ENCODE results near the gene CACNA1G. TPM values are rescaled to one million over a fixed set of nuclear protein-coding genes. Genes with fewer than 3 reads are reported as not detected.

CACNA1G gene
- total RNA-seq, 2 donors from 2014 or later: 0.07 to 0.19 TPM

DNA sequence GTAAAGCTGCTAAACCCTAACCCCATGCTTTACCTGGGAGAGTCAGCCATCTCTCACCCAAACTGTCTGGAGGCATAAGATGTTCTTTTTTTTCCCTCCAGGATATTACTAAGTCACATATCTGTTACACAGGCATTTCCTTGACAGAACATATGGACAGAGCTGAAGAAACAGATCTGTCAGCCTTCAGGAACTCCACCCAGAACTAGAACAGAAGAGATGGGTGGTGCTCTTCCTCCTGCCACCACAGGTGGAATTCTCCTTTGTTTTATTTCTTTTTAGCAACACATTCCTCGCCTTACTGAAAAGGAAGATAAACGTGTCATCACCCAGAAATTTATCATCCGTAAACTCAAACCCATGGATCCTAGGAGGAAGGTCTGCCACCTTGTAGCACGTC, 43.5 kb upstream of the CACNA1G start:
- intact Hi-C loops (cut with DNase I): no loop called here
- DNase-seq: no peak
- H3K36me3 ChIP-seq: no peaks in the 10 kb centered on the region
- TF ChIP-seq, protein P1, sequence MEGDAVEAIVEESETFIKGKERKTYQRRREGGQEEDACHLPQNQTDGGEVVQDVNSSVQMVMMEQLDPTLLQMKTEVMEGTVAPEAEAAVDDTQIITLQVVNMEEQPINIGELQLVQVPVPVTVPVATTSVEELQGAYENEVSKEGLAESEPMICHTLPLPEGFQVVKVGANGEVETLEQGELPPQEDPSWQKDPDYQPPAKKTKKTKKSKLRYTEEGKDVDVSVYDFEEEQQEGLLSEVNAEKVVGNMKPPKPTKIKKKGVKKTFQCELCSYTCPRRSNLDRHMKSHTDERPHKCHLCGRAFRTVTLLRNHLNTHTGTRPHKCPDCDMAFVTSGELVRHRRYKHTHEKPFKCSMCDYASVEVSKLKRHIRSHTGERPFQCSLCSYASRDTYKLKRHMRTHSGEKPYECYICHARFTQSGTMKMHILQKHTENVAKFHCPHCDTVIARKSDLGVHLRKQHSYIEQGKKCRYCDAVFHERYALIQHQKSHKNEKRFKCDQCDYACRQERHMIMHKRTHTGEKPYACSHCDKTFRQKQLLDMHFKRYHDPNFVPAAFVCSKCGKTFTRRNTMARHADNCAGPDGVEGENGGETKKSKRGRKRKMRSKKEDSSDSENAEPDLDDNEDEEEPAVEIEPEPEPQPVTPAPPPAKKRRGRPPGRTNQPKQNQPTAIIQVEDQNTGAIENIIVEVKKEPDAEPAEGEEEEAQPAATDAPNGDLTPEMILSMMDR (IDR thresholded peaks at IDR 0.05): no peak
- H3K4me3 ChIP-seq: no peak overlapping the region
- H3K9me3 ChIP-seq: no peaks in the 10 kb centered on the region
- H3K27me3 ChIP-seq: no peaks in the 10 kb centered on the region
- no peak overlapping the region for H3K9ac ChIP-seq (ENCODE audit: low read depth in 2 of 2, low read length in 2 of 2)
- H3K27ac ChIP-seq: peak overlapping the region; percentile 9
- no peaks in the 10 kb centered on the region for H3K4me1 ChIP-seq

DNA sequence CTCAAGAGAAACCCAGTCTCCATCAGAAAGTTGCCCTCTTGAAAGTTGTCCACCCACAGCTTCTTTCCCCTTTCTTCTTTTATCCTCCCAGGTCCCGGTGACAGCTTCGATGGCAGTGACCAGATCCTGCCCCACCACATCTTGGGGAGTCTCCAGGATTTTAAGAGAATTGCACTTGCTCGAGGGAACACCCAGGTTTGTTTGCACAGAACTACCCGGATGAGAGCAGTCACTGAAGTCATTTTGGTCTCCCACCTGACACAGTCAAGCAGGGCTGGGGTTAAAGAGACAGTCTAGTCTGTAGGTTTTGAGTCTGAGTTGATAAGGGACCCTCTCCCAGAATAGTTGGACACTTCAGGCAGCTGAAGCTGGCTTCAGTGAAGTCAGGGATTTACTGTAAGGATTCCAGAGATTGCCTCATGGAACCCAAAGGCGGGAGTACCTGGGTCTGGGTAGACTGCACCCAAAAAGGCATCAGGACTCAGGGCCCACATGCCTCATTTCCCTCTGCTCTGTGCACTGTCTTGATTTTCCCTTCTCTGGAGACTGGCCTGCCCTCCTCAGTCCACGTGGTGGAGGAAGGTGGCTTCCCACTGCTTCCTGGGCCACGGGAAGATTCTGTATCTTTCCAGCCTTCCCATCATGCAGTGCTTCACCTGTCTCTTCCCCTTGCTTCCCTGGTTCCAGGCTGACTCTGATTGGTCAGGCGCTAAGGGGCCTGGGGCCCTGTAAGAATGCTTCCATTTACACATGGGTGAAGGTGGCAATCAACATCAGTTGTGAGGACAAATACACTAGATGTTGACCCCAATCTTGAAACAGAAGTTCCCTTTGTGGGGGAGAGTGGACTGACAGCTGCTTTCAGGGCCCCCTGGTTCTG, 42.8 kb upstream of the CACNA1G start:
- Histone ChIP-seq H3K9ac (ENCODE audit: low read depth in 2 of 2, low read length in 2 of 2) (no peak overlapping the region), H3K9me3 (no peaks in the 10 kb centered on the region), H3K27ac (no peak overlapping the region), H3K27me3 (no peaks in the 10 kb centered on the region), H3K4me1 (no peaks in the 10 kb centered on the region), H3K36me3 (no peaks in the 10 kb centered on the region), H3K4me3 (no peak overlapping the region)
- intact Hi-C loops (cut with DNase I): no loop called here
- no peak for DNase-seq
- TF ChIP-seq, protein P1 (IDR thresholded peaks at IDR 0.05): no peak

- H3K9ac ChIP-seq (ENCODE audit: low read depth in 2 of 2, low read length in 2 of 2): no peak overlapping the region
- H3K36me3 ChIP-seq: no peaks in the 10 kb centered on the region
- no peaks in the 10 kb centered on the region for H3K9me3 ChIP-seq
- TF ChIP-seq, protein P1 (IDR thresholded peaks at IDR 0.05): no peak
- no peaks in the 10 kb centered on the region for H3K27me3 ChIP-seq
- H3K27ac ChIP-seq: no peak overlapping the region
- intact Hi-C loops (cut with DNase I): no loop called here
- no peak overlapping the region for H3K4me3 ChIP-seq
- no peaks in the 10 kb centered on the region for H3K4me1 ChIP-seq
- DNase-seq: no peak
These were observed 42.0 kb upstream of the CACNA1G start for GRCh38 chr17:50518384-50519023.

DNA sequence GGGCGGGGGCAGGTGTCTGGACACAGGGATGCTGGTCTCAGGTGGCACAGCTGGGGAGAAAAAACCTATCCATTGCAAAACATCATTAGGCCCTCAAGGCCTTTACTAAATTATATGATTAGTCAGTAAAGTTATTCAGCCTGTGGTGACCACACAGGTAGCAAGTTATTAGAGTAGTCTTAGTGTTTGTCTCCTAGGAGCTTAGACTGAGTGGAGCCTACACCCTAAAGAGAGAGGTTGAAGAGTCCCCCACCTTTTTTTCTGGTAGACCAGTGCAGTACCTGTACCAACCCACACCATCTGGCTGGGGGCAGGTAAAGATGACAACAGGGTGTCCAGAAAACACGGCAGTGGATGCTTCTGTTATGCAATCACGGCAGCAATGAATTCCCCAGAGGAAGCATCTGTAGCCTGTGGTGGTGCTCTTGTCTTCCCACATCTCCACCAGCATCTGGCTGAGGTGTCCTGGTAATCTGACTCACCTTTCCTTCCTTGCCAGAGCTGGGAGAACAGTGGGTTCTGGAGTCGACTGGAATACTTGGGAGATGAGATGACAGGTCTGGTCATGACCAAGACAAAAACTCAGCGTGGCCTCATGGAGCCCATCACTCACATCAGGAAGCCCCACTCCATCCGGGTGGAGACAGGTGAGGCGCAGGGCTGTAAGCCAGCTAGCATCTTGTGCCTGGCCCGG, 41.2 kb upstream of the CACNA1G start:
- H3K36me3 ChIP-seq: no peaks in the 10 kb centered on the region
- intact Hi-C loops (cut with DNase I): no loop called here
- H3K9me3 ChIP-seq: no peaks in the 10 kb centered on the region
- no peak for DNase-seq
- H3K4me1 ChIP-seq: no peaks in the 10 kb centered on the region
- TF ChIP-seq, protein P1 (IDR thresholded peaks at IDR 0.05): no peak
- H3K27ac ChIP-seq: no peak overlapping the region
- H3K4me3 ChIP-seq: no peak overlapping the region
- H3K9ac ChIP-seq (ENCODE audit: low read depth in 2 of 2, low read length in 2 of 2): no peak overlapping the region
- no peaks in the 10 kb centered on the region for H3K27me3 ChIP-seq

- intact Hi-C loops (cut with DNase I): no loop called here
- Histone ChIP-seq H3K4me1 (no peaks in the 10 kb centered on the region), H3K27ac (no peak overlapping the region), H3K4me3 (no peak overlapping the region), H3K9me3 (no peaks in the 10 kb centered on the region), H3K27me3 (no peaks in the 10 kb centered on the region), H3K9ac (ENCODE audit: low read depth in 2 of 2, low read length in 2 of 2) (no peak overlapping the region), H3K36me3 (no peaks in the 10 kb centered on the region)
- TF ChIP-seq, protein P1 (IDR thresholded peaks at IDR 0.05): no peak
- no peak for DNase-seq
These were observed 40.0 kb upstream of the CACNA1G start for GRCh38 chr17:50520483-50520882.

Measured in colonic mucosa (tissue), 4 donors.